Panc1 (cell line): Measurements from ENCODE around the gene NUMB.

Experiments used
- POLR2AphosphoS5 ChIP-seq: IDR thresholded peaks from 2 replicates; pipeline ENCODE4 v1.6.1; 2012; ENCODE audit warnings: mild to moderate bottlenecking, low read depth, low read length, moderate library complexity
- TCF7L2 ChIP-seq: IDR thresholded peaks from 2 replicates; pipeline ENCODE4 v1.6.1; 2011; ENCODE audit warnings: mild to moderate bottlenecking, low read depth, low read length, inconsistent platforms
- TF ChIP-seq, protein P1 (sequence below): fragments of 450-650 bp; IDR thresholded peaks from 2 replicates; pipeline ENCODE4 v1.5.1; 2017; ENCODE audit warnings: mild to moderate bottlenecking

DNA sequence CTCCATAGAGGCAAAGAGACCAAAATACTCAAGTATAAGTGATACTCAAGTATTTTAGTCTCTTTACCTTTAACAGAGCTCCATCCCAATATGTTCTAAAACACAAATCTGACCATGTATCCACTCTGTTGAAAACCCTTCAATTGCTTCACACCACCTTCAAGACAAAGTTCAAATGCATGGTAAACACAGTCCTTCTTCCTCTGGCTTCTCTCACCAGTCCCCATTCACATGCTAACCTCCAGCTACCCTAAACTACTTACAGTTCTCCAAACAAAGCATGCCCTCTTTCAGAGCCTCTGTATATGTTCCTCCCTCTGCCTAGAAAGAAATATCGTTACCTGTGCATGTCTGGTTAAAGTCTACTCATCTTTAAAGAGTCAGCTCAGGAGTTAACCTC lies 100.2 kb downstream of the NUMB start:
- TF ChIP-seq, protein P1, sequence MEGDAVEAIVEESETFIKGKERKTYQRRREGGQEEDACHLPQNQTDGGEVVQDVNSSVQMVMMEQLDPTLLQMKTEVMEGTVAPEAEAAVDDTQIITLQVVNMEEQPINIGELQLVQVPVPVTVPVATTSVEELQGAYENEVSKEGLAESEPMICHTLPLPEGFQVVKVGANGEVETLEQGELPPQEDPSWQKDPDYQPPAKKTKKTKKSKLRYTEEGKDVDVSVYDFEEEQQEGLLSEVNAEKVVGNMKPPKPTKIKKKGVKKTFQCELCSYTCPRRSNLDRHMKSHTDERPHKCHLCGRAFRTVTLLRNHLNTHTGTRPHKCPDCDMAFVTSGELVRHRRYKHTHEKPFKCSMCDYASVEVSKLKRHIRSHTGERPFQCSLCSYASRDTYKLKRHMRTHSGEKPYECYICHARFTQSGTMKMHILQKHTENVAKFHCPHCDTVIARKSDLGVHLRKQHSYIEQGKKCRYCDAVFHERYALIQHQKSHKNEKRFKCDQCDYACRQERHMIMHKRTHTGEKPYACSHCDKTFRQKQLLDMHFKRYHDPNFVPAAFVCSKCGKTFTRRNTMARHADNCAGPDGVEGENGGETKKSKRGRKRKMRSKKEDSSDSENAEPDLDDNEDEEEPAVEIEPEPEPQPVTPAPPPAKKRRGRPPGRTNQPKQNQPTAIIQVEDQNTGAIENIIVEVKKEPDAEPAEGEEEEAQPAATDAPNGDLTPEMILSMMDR: no peak
- TF ChIP-seq POLR2AphosphoS5 (no peak), TCF7L2 (no peak)
